NCI-H82 treated with DMSO at 0.1 percent for 48 hours (cell line): ENCODE results near the gene MAP1LC3C.
"Not testable (repeated sequence)": the region's sequence is repeated elsewhere in the genome, so short reads cannot be mapped to it uniquely, and the experiment has no call there.

Experiments used
- DNase-seq: peaks from one replicate; lab custom pipeline; 2025; ENCODE audit not compliant: unreplicated experiment; lab: John Stamatoyannopoulos, UW

The MAP1LC3C gene

DNA sequence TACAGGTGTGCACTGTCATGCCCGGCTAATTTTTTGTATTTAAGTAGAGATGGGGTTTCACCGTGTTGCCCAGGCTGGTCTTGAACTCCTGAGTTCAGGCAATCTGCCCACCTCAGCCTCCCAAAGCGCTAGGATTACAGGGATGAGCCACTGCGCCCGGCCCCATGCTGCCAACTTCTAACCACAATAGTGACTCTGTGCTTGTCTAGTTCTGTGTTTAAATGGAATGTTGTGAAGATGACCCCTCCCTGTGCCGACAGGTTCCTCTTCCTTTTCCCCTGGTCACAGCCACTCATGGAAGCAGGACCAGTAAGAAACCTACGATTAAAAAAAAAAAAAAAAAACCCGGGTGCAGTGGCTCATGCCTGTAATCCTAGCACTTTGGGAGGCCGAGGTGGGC lies 4.7 kb downstream of the MAP1LC3C start:
- DNase-seq, result no peak

DNA sequence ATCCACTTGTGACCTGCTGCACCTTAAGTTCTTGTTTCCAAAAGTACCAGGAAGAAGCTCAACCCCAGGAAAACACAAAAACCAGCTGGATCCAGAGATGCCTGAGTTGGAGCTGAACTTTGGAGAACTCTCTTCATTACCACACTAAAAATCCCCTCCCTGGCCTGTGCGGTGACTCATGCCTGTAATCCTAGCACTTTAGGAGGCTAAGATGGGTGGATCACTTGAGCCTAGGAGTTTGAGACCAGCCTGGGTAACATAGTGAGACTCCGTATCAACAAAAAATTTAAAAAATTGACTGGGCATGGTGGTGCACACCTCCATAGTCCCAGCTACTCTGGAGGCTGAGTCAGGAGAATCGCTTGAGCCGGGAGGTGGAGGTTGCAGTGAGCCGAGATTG lies 6.2 kb downstream of the MAP1LC3C start:
- DNase-seq, result no peak

DNA sequence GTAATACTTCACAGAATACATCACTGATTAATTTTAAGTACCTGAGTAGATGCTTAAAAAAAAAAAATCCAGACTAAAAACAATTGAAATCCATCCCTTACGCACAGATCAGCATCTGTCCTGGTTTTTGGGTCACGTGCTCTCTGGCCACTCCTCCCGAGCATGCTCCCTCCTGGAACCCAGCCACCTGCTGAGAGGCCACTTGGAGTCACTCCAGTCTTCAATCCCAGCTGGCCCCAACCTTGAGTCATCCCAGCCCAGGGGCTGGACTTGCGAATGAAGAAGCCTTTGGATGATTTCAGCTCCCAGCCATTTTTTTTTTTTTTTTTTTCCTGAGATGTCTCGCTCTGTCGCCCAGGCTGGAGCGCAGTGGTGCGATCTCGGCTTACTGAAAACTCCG lies 8.9 kb downstream of the MAP1LC3C start:
- DNase-seq, result no peak

DNA sequence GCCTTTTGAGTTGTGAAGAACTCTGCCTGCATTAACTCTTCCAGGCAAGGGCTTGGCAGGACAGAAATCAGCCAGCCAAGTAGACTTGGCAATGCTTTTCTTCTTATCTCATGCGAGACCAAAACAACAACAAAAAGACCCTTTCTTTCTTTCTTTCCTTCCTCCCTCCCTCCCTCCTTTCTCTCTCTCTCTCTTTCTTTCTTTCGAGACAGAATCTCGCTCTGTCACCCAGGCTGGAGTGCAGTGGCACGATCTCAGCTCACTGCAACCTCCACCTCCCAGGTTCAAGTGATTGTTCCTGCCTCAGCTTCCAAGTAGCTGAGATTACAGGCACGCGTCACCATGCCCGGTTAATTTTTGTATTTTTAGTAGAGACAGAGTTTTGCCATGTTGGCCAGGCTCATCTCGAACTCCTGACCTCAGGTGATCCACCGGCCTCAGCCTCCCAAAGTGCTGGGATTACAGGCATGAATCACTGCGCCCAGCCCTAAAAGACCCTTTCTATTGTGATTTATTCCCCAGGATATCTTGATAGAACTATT lies 10.4 kb downstream of the MAP1LC3C start:
- not testable (repeated sequence) for DNase-seq

DNA sequence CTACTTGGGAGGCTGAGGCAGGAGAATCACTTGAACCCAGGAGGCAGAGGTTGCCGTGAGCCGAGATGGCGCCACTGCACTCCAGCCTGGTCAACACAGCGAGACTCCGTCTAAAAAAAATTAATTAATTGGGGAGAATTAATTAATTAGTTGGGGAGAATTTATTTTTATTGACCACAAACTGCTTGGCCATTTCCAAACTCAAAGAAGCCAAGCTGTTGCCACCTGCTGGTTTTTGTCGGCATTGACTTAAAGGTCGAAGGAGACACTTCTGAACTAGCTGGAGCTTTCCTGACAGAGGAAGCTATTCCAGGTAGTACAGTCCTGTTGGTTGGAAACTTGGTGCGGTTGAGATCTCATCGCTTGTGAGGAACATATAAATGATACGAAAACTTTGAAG lies 13.1 kb downstream of the MAP1LC3C start:
- no peak for DNase-seq

DNA sequence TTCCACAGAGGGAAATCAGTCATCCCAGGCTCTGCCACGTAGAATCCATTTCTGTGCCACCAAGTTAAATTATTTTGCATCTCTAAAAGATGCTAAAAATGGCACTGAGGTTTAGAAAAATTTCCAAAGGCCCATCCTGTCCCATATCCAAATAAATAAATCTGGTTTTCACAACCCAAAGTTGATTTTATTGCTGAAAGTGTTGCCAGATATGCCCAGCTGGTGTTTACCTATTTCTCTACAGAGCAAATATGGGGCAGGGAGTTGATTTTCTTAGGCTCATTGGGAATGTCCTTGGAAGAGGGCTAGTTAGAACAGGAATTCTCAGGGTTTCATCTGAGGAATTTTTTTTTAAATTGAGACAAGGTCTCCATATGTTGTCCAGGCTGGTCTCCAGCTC lies 19.0 kb downstream of the MAP1LC3C start:
- DNase-seq, result no peak

DNA sequence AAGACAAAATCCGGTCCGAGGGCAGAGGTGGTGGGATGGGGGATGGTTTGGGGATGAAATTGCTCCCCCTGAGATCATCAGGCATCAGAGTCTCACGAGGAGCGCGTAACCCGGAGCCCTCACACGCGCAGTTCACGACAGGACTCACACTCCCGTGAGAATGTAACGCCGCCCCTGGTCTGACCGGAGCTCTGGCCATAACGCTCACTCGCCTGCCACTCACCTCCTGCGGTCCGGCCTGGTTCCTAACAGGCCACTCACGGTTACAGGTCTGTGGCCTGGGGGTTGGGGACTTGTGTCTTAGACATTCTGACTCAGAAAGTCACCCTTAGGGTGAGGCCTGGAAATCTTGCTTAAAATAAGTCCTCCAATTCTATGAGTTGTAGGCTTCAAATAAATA lies 19.8 kb downstream of the MAP1LC3C start:
- DNase-seq, result no peak

DNA sequence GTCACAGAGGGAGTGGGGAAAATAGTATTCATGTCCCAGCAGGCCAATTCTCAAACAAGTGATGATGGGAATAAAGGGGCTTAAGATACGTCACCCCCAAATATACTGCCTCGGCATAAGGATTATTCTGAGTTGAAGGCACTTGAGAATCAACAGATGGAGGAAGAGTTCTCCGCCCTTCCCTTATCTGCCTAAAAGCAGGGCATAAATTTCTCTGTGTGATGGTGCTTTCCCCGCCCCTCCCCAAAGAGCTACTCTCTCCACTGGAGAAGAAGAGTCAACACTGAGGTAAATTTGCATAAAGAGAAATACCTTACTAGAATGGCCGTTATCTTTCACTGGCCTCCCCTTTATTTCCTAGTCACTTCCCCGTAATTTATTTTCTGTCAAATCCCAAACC lies 22.7 kb downstream of the MAP1LC3C start:
- no peak for DNase-seq

DNA sequence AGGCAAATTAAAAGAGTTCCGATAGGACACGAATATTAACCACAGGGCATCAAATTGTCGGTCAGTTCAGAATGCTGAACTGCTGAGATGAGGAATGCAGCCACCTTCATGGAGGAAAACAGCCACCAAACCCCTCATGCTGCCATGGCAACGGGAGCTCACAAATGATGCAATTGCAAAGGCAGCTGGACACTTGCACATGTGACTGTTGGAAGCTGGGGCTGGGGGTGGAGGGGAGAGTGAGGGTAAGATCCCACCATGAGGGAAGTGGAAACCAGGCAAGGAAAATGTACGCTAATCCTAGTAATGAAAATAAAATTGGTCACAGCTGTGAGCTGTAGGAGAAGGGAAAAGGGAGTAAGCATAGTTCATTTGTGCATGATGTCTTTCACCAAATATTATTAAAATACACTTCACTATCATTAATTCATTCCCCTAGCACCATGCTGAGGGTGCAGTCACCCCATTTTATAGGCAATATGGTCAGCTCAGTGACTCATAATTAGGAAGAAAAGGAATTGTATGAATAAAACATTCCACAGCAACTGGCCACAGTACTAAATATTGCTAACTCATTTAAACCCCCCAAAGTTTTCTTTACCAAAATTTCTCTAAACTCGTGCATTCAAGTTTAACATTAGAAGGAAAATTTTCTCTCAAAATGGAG lies 26.1 kb downstream of the MAP1LC3C start:
- no peak for DNase-seq

DNA sequence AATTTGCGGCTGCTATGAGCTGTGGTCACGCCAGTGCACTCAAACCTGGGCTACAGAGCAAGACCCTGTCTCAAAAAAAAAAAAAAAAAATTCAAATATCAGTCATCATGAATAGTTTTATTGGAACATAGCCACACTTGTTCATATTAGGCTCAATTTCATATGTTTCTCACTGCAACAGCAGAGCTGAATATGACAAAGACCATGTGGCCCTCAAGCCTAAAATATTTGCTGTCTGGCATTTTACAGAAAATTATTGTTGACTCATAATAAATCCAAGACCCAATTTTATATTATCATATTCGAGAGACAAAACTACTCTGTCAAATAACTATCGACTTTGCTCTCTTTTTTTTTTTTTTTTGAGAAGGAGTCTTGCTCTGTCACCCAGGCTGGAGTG lies 30.3 kb downstream of the MAP1LC3C start:
- no peak for DNase-seq

DNA sequence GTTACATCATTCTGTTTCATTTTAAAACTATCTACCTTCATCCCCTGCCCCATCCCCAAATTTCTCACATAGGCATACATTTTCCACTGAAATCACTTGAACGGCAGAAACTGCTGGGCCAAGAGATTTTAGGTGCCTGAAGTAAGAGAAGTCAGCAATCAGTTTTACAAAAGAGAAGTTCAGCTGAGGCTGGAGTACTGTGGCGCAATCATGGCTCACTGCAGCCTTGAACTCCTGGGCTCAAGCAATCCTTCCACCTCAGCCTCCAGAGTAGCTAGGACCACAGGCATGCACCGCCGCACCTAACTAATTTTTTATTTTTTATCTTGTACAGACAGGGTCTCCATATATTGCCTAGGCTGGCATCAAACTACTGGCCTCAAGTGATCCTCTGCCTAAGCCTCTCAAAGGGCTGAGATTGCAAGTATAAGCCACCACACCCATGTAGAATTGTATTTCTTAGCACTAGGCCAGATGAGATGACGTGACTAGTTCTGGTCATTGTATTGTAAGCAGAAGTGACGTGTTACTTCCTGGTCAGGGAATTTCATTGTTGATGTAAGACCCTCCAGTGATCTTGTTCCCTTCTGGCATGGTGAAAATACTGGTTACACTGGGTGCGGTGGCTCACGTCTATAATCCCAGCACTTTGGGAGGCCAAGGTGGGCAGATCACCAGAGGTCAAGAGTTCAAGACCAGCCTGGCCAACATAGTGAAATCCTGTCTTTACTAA lies 34.2 kb downstream of the MAP1LC3C start:
- DNase-seq, result no peak

DNA sequence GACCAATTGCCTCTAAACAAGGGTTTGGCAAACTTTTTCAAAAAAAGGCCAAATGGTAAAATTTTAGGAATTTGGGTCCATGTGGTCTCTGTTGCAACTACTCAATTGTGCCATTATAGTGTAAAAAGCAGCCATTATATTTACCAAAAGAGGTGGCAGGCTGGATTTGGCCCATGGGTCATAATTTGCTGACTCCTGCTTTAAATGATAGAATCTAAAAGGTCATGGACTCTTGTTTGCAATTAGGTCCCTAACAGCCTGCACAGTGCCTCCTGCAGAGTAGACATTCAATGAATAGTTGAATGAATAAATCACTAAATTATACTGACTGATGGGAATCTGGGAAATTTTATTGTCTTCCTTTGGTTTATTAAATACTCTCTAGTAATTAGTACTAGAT lies 35.2 kb downstream of the MAP1LC3C start:
- DNase-seq, result no peak

DNA sequence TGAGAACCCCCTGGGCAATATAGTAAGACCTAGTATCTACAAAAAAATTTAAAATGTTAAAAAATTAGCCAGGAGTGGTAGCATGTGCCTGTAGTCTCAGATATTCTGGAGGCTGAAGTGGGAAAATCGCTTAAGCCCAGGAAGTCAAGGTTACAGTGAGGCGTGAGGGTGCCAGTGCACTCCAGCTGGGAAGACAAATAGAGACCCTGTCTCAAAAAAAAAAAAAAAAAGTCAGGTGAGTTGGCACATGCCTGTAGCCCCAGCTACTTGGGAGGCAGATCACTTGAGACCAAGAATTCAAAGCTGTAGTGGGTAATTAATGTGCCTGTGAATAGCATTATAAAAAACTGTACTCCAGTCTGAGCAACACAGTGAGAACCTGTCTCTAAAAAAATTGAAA lies 36.7 kb downstream of the MAP1LC3C start:
- DNase-seq, result no peak

DNA sequence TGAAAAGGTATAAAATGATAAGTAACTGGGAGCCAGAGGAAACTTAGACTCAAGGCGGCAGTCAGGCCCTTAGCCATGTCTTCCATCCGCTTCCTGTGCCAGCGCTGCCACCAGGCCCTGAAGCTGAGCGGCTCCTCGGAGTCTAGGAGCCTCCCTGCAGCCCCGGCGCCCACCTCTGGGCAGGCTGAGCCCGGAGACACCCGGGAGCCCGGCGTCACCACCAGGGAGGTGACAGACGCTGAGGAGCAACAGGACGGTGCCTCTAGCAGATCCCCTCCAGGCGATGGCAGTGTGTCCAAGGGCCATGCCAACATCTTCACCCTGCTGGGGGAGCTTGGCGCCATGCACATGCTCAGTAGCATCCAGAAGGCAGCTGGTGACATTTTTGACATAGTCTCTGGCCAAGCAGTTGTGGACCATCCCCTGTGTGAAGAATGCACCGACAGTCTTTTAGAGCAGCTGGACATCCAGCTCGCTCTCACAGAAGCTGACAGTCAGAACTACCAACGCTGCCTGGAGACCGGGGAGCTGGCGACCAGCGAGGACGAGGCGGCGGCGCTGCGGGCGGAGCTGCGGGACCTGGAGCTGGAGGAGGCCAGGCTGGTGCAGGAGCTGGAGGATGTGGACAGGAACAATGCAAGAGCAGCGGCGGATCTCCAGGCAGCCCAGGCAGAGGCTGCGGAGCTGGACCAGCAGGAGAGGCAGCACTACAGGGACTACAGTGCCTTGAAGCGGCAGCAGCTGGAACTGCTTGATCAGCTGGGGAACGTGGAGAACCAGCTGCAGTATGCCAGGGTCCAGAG lies 41.0 kb downstream of the MAP1LC3C start, which contains the start of gene BECN2:
BECN2 (plus strand) TSS at position 76 of the 803 bp plus-strand sequence; CDS start at position 76, 0 bp downstream.
- DNase-seq, result no peak

DNA sequence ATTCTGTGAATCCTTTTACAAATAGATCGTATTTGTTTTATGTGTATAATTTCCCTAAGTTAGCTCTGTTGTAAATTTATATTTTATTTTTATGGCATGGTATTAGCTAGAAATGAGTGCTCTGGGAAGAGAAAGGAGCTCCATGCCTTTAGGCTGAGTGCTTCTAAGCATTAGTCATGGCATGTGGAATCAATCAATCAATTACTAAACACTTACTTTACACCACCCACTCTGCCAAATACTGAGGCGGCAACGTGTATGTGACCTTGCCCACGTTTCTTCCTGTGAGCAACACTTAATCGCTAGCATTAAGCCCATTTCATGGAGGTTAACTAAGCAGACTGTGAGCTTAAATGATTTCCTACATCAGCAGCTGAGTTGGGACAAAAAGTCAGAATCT lies 48.5 kb downstream of the MAP1LC3C start:
- no peak for DNase-seq

DNA sequence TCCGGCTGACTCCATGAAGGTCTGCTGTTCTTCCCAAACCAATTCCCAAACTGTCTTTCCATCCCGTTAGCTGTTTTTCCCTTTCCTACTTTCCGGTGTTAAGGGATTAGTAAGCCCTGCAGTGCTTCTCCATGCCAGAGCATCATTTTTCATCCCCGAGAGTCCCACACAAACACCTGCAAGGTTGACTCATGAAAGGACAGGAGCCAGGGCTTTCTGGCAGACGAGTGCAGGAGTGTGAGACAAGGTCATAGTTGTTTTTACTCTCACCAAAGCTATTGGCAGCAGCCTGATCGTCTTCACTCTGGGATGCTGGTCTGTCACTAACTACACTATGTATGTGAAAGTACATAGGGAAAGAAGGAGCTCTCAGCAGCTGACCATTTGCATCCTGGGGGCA lies 51.5 kb downstream of the MAP1LC3C start:
- no peak for DNase-seq
